GM18907 (cell line): Measurements from ENCODE around the gene EML6.
A peak's percentile ranks its signal among the peaks of the same experiment; 100 is the strongest.
"Not testable (repeated sequence)": the region's sequence is repeated elsewhere in the genome, so short reads cannot be mapped to it uniquely, and the experiment has no call there.

Source experiments
- ATAC-seq: cut with Tn5 transposase; IDR thresholded peaks from one replicate; pipeline ENCODE4 v1.9.1; 2021; ENCODE audit warnings: mild to moderate bottlenecking, moderate library complexity; ENCODE audit not compliant: unreplicated experiment

Gene EML6

DNA sequence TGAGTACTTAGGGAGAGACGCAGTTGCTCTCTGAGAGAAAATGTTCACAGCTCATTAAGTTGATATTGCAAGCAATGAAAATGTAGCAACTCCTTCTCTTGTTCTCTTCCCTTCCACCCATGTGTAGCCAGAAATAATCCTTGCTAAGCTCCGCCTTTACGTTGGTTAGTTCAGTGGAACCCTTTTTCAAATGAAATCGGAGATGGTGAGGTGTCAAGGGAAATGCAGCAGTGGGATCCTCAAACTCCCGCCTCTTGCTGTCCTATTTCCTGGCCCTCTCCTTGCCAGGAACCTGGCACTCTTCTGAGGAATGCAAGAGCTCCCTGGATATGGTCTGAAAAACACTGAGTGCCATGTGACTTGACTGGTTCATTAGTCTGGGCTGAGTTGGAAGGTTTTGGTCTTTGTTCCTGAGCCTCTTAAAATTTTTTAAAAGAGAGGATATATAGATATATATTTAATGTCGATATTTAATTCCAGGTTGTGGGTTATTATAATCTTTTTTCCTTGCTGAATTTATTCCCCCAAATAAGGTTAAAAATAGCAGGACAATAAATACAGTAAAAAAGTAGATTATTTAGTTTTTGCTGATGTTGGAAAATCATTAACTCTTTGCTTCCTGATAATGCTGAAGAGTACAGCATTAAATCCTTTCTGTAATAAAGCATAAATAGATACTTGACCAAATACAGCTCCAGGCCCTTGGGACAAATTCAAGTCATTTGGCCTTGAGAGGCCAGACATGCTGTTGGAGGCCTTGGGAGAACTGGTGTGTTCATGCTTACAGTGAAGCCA lies 116.2 kb downstream of the EML6 start:
- no peak for ATAC-seq

DNA sequence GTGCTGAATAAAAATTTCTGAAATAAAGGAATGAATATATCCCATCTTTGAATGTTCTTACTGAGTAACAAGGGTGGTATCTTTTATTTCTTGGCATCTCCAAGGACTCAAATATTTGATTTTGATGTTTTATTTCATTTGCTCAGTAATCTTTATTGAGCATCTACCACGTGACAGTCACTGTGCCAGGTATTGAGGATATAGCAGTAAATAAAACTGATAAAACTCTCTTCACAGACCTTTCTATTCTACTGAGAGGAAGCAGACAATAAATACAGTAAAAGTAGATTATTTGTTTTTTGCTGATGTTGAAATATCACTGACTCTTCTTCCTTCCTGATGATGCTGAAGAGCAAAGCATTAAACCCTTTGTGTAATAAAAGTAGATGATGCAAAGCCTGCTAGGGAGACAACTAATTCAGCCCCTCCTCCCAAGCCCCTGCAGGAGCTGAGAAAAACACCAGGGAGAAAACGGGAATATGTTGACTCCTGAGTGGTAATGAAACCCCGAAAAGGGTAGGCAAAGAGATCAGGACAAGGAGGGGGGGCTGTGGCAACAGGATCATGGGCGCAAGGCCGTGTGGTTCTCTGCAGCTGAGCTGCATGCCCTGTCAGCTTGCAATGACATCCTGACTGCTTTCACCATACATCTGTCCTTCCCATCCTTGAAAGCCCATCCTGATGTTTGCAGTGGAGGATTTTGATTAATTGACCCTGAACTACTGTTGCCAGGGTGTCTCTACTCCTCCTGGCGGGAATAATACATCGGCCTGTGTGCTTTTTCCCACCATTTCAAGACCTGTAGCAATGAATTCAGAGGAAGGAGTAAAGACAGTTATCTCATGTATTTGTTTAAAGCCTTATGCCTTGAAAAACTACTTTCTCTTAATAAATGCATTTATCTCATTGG lies 117.4 kb downstream of the EML6 start:
- ATAC-seq: no peak

DNA sequence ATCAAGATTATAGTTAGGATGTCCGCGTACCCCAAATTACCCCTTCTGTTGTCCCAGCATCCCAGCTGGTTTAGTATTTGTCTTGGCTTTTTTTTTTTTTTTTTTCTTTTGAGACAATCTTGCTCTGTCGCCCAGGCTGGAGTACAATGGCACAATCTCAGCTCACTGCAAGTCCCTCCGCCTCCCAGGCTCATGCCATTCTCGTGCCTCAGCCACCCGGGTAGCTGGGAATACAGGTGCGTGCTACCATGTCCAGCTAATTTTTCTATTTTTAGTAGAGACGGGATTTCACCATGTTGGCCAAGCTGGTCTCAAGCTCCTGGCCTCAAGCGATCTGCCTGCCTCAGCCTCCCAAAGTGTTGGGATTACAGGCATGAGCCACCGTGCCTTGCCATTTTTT lies 118.0 kb downstream of the EML6 start:
- not testable (repeated sequence) for ATAC-seq

DNA sequence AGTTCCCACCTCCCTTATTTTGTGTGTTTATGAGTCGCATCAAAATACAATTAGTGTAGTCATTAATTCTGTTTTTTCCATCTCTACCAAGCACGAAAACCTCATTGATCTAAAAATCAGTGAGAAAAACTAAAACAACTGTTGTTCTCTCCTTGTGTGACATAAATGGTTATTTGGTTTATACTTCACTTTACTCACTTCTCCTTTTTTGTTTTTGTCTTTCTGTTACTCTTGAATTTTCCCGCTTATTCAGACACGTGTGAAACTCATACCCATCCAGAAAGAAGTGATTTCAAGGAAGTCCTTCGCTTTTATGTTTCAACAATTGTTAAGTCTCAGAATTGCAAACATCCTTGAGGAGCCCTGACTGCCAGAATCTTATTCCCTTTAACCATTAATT lies 121.6 kb downstream of the EML6 start:
- ATAC-seq: no peak

DNA sequence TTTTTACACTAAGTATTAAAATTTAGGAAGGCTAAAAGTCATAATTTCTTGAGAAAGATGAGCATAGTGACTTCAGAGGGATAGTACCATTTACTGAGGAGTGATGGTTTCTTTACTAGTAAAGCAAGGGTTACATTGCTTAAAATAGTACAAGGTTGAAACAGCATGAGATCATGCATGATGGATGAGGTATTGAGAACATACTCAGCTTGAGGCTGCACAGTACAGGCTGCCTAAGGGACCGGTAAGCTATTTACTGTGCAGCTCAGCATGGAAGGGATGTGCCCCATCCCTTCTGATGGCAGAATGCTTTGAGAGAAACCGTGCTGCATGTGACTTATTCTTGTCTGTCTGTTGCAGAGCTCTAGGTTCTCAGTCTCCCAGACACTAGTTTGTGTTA lies 122.1 kb downstream of the EML6 start:
- no peak for ATAC-seq

DNA sequence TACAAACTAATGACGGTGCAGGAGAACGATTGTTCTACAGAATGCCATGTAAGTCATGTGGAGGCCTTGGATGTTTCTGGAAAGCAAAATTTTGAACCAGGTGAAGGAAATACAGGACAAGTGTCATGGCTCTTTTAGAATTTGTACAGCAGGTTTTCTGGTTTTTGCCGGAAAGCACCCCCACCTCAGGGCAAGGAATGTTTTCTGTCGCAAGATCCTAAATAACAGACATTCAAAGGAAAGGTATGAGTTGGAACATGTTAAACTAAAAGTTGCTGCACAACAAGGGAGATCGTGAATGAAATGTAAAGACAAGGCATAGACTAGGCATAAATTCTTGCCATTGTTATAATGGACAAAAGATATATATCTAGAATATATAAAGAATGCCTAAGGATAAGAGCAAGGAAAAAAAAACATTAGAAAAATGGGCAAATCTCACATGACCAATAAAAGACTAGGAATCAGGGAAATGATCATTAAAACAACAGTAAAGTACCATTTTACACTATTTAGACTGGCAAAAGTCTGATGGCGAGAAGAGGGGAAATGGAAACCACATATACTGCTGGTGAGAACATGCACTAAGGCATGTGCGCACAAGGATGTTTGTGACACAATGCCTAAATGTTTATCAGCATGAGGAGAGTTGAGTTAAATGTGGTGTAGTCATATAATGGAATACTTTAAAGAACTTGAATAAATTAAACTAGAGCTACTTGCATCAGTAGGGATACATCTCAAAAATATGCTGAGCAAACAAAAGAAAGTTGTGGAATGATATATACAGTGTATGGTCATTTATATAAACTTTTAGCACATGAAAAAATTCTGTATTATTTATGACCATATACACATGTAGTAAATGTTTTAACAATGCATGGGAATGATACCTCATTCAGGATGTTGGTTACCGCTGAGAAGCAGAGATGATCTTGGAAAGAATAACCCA lies 127.0 kb downstream of the EML6 start:
- ATAC-seq: no peak

GRCh38 chr2:54853616-54854310 lies 130.3 kb downstream of the EML6 start:
- ATAC-seq: no peak

DNA sequence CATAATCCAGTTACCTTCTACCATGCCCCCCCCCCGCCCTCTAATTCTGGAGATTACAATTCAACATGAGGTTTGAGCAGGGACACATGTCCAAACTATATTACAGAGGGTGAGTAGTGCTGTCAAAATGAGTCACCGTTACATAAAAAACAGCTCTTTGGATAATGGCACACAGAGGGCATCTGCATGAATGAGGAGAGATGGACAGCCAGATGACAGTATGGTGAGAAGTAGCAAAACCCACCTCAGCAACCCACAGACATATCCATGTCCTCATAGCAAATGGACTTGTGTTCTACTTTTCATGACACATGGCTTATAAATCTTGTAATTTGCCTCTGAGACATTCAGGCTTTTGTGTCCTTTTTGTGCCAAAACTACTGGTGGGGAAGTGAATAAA lies 132.0 kb downstream of the EML6 start:
- no peak for ATAC-seq

GRCh38 chr2:54858021-54858681 lies 134.7 kb downstream of the EML6 start:
- ATAC-seq: no peak

DNA sequence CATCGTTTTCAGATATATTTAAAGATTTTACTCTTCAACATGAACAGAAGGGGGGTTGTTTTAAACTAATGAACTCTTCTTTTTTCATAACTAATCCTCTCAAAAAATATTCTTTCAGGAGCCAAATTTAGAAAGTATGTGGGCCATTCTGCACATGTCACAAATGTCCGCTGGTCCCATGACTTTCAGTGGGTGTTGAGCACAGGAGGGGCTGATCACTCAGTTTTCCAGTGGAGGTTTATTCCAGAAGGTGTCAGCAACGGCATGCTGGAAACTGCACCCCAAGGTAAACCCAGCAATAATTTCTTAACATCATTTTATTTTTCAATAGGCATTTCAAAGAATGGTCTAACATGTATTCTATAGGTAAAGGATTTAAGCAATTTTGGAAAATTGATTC lies 136.0 kb downstream of the EML6 start:
- no peak for ATAC-seq

DNA sequence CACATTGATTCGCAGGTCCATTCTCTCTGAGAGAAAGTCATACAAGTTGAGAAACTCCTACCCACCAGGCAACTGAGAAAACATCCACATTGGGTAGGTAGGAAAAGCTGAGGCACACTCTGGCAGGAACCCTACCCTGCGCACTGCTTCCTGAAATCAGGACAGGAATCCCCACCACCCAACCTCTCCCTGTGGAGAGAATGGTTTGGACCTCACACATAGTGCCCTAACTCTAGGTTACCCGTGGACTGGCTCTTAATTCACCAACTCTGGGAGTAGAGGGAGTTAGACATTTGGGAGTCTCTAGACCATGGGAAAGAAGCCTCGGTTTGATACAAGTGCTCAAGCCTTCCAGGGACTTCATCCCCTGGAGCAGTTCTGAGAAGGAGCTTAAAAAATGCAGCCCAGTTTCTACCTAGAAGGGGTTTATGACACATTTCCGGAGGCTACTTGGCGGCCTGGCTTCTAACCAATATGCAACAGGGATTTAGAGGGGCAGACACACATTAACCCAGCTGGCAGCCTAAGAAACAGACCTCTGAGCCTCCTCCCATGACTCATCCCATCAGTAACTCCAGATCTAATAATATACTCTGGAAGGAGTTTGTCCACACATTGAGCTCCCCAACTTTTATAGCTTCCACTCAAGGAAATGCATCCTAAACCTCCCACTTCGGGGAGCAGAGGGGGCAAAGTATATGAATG lies 136.7 kb downstream of the EML6 start:
- no peak for ATAC-seq

GRCh38 chr2:54862229-54862628 lies 138.8 kb downstream of the EML6 start:
- ATAC-seq: no peak

GRCh38 chr2:54862742-54863141 lies 139.3 kb downstream of the EML6 start:
- ATAC-seq: no peak

DNA sequence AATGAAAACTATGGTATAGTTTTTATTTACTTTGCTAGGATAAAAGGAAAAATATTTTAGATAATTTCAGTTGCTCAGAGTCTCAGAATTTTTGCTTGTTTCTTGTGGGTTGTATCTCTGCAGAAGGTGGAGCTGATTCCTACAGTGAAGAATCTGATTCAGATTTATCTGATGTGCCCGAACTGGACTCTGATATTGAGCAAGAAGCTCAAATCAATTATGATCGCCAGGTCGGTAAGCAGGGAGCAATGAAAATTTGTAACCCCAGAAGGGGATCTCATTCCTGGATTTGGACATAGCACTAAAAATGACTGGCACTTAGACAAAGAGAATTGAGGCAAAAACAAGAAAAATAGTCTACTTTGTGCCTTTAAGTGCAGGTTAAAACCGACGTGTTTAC lies 140.2 kb downstream of the EML6 start:
- no peak for ATAC-seq

- no peak for ATAC-seq
Observed at GRCh38 chr2:54864096-54864495, 140.6 kb downstream of the EML6 start.

GRCh38 chr2:54864727-54865126 lies 141.3 kb downstream of the EML6 start:
- no peak for ATAC-seq

GRCh38 chr2:54866179-54866578 lies 142.7 kb downstream of the EML6 start:
- no peak for ATAC-seq

DNA sequence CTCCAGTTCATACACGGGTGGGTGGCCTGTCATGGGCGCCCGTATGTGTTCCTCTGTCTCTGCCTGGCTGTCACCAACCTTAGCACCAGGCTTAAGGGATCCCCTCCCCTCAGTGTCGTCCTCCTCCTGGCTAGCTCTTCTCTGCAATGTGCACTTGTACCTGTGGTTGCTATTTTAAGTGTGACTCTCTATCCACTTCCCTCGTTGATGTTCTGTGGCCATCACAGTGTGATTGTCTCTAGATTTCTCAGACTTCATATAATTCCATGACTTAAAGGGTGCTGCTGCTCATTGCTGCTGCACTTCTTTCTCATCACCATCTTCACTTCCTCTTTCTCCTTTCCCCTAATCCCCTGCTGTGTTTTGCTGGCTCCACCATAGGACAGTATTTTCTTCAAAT lies 143.4 kb downstream of the EML6 start:
- ATAC-seq: peak; percentile 94

DNA sequence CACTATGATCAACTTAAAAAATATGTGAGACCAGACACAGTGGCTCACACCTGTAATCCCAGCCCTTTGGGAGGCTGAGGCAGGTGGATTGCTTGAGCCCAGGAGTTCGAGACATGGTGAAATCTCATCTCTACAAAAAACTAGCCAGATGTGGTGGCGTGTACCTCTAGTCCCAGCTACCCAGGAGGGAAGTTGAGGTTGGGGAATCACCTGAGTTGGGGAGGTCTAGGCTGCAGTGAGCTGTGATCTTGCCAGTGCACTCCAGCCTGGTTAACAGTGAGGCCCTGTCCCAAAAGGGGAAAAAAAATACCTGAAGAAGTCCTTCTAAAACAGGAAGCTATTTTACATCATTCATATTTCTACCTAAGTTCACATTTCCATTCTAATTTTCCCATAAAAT lies 144.0 kb downstream of the EML6 start:
- peak; percentile 71 for ATAC-seq
